GM12874 (cell line): ENCODE results near the gene PRDX5.

Source experiments
- TF ChIP-seq, protein P1 (sequence below): IDR thresholded peaks from 2 replicates; pipeline ENCODE4 v1.5.1; 2011; ENCODE audit warnings: low read depth, mild to moderate bottlenecking, control low read depth, low read length, moderate library complexity; ENCODE audit not compliant: insufficient read depth

The PRDX5 gene

DNA sequence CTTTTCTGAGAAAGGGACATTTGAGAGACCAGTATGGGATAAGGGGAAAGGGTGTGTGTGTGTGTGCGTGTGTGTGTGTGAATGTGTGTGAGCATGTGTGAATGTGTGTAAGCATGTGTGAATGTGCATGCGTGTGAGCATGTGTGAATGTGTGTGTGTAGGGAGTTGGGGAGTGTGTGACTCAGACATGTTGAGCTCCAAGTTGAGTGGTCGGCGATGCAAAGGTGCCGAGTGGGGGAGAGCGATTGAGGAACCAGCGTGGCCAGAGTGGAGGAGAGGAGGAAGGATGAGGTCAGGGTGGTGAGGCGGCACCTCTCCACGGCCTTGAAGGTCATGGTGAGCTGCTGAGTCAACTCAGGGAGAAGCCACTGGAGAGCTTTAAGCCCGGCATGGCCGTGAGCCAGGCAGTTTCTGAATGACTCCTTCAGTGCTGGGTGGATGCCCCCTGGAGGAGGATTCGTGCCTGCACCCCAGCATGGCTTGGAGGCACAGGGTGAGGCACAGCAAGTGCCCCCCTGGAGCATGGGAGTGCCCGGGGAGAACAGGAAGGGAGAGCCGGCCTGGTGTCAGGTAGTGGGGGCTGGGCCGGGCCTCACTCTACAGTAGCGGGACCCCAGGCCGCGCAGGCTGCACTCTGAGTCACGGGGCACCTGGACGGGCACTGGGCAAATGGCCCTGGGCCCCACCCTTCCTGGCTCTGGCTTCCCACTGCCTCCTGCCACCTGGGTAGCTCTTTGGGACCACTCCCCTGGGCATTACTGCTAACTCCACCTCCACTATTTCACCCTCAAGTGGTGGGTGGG is 13.8 kb downstream of the PRDX5 start:
- TF ChIP-seq, protein P1, sequence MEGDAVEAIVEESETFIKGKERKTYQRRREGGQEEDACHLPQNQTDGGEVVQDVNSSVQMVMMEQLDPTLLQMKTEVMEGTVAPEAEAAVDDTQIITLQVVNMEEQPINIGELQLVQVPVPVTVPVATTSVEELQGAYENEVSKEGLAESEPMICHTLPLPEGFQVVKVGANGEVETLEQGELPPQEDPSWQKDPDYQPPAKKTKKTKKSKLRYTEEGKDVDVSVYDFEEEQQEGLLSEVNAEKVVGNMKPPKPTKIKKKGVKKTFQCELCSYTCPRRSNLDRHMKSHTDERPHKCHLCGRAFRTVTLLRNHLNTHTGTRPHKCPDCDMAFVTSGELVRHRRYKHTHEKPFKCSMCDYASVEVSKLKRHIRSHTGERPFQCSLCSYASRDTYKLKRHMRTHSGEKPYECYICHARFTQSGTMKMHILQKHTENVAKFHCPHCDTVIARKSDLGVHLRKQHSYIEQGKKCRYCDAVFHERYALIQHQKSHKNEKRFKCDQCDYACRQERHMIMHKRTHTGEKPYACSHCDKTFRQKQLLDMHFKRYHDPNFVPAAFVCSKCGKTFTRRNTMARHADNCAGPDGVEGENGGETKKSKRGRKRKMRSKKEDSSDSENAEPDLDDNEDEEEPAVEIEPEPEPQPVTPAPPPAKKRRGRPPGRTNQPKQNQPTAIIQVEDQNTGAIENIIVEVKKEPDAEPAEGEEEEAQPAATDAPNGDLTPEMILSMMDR = peak; percentile 87

DNA sequence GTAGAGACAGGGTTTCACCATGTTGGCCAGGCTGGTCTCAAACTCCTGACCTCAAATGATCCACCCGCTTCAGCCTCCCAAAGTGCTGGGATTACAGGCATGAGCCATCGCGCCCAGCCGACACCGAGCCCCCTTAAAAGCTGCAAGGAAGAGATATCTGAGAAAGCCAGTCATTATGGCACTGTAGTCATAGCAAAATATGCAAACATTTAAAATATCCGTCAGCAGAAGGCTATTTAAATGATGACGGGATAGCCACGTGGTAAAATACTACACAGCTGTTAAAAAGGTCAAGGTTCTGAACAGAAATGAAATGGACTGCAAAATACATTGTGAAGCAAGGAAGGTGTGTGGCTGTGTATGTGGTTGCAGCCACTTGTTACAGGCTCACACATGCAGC is 15.6 kb downstream of the PRDX5 start:
- TF ChIP-seq, protein P1 = no peak

DNA sequence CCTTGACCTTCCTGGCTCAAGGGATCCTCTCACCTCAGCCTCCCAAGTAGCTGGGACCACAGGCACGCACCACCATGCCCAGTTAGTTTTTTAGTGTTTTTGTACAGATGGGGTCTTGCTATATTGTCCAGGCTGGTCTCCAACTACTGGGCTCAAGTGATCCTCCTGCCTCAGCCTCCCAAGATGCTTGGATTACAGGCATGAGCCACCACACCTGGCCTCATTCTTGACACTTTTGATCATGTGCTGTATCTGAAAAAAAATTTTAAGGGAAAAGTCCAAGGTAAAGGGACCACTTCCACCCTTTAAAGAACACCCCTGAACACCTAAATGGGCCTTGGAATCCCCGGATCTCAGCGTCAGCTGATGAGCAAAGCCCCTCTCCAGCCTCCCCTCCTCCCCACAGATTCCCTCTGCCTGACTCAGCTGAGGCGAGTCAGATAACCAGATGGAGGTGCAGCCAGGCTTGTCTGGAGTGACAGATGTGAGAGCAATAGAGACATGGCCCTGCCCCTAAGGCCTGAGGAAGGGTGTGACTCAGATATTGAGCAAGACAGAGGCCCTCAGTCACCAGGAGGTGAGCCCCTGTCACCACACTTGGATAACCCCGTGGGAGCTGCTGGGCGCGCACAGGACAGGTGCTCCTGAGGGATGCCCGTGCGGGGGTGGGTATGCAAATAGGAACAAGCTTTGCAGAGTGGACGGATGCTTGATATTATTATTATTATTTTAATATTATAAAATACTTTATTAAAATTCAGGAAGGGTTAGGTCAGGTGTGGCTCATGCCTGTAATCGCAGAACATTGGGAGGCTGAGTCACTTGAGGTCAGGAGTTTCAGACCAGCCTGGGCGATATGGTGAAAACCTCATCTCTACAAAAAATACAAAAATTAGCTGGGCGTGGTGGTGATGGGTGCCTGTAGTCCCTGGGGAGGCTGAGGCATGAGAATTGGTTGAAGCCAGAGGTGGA is 17.1 kb downstream of the PRDX5 start:
- TF ChIP-seq, protein P1 = no peak

DNA sequence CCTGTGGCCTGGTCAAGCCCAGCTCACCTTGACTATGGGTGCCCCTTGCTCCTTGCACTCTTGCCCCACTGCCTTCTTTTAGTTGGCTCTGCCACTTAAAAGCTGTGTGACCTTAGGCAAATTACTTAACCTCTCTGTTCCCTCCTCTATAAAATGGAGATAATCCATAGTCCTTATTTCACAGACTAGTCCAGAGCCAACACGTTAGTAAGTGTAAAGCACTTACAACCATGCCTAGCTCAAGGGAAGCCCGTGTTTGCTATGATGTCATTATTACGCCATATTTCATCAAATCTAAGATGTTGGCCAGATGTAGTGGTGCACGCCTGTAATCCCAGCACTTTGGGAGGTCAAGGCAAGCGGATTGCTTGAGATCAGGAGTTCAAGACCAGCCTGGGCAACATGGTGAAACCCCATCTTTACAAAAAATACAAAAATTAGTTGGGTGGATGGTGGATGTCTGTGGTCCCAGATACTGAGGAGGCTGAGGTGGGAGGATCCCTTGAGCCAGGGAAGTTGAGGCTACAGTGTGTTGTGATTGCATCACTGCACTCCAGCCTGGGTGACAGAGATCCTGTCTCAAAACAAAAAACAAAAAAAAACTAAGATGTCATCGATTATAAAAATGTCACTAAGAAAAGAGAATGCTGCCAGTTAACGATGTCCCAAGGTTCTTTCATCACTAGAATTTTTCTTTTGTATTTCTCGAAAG is 19.8 kb downstream of the PRDX5 start:
- TF ChIP-seq, protein P1 = no peak

DNA sequence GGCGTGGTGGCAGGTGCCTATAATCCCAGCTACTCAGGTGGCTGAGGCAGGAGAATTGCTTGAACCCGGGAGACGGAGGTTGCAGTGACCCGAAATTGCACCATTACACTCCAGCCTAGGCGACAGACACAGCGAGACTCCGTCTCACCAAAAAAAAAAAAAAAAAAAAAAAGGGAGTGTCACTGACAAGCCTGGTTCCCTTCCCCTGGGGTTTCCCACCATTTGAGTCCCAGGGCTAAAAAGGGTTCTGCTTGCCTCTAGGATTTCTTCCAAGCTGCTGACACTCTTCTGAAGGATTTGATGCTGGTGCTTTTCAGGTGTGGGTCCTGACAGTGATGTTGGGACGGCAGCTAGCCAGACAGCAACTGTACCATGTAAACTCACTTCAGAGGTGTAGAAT is 20.8 kb downstream of the PRDX5 start:
- TF ChIP-seq, protein P1 = no peak

DNA sequence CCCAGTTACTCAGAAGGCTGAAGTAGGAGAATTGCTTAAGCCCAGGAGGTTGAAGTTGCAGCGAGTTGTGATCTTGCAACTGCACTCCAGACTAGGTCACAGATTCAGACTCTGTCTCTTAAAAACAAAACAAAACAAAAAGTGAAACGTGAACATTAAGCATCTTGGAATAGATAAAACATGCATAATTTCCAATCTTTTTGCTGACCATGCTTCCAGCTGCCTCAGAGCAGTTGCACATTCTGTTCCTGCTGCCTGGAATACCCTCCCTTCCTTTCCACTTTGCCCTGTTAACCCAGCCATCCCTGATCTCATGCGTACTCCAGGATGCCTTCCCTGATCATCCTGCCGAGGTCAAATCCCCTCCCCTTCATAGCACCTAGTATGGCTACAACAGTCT is 21.4 kb downstream of the PRDX5 start:
- TF ChIP-seq, protein P1 = no peak

DNA sequence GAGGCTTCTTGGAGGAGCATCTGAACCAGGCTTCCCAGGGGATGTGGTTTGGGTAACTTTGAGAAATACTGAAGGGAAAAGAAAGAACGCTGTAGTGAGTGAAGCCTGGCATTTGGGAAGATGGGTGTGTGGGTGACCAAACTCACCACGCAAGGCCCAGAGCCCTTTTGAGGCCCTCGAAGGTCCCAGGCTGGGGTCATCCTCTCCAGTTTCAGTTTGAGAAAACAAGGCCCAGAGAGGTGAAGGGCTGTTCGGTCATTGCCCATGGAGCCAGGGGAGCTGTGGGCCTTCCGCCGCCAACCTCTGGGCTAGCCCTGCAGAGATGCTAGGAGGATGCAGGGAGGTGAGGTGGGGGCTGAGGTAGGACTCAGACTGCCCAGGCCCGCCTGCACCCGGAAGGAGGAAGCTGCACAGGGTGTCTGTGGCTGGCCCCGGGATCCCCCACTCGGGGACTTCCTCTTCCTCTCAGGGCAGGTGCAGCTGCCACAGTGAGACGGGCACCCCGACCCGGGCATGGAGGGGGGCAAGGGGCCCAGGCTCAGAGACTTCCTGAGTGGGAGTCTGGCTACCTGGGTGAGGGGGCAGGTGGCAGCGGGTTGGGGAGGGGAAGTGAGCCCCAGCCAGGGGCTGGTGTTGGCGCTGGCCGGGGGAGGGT is 22.0 kb downstream of the PRDX5 start, which contains the start of gene CCDC88B:
Gene CCDC88B (plus strand): TSS at position 451 of the 655 bp plus-strand sequence. CDS start 63 bp downstream, at position 514.
- TF ChIP-seq, protein P1 = no peak
